CD4-positive, alpha-beta T cell (primary cell): Measurements from ENCODE around the gene CHD2. TPM values are rescaled to one million over a fixed set of nuclear protein-coding genes. Genes with fewer than 3 reads are reported as not detected.
"Not testable (repeated sequence)": the region's sequence is repeated elsewhere in the genome, so short reads cannot be mapped to it uniquely, and the experiment has no call there.

Experiments
- ATAC-seq: fragments of 200-7000 bp; cut with Tn5 transposase; one replicate; pipeline ENCODE4 v1.10.0; 2022; ENCODE audit warnings: mild to moderate bottlenecking; ENCODE audit not compliant: poor library complexity
- CTCF ChIA-PET: fragments of 350-600 bp; sonication (Branson Sonifier 250); formaldehyde crosslinking; loops from one replicate; lab custom pipeline; 2021; ENCODE audit warnings: antibody characterized with exemption, inconsistent platforms; lab: Charles Lee
- POLR2A ChIA-PET: fragments of 350-600 bp; sonication (Branson Sonifier 250); formaldehyde crosslinking; loops from one replicate; lab custom pipeline; 2021; ENCODE audit warnings: antibody characterized with exemption, inconsistent platforms; lab: Charles Lee
- DNase-seq, 14 experiments: peaks; one replicate each; pipeline ENCODE4 v3.0.0-alpha.2; 2013 to 2020; ENCODE audit warnings: mixed read lengths in 2 of 14
- H3K27ac ChIP-seq, 2 donors: one replicate each; pipeline versions ENCODE4 v1.5.1 to v1.7.0; 2013; ENCODE audit warnings: low read length in 2 of 2, low read depth in 1 of 2, mild to moderate bottlenecking in 1 of 2
- H3K27me3 ChIP-seq, 2 experiments: 1 replicate in 1 of 2; 2 replicates in 1 of 2; pipeline versions ENCODE4 v1.6.1 to v1.7.0; 2013; ENCODE audit warnings: low read length in 2 of 2, control low read depth in 1 of 2, mild to moderate bottlenecking in 1 of 2, moderate library complexity in 1 of 2; ENCODE audit not compliant: insufficient read depth in 2 of 2, control insufficient read depth in 1 of 2
- H3K36me3 ChIP-seq: one replicate; pipeline ENCODE4 v1.6.1; 2013; ENCODE audit warnings: low read length, control low read depth; ENCODE audit not compliant: insufficient read depth
- H3K4me1 ChIP-seq: one replicate; pipeline ENCODE4 v1.6.1; 2013; ENCODE audit warnings: low read length, control low read depth; ENCODE audit not compliant: insufficient read depth
- H3K4me3 ChIP-seq: one replicate; pipeline ENCODE4 v1.5.1; 2013; ENCODE audit warnings: mild to moderate bottlenecking, low read length, moderate library complexity
- H3K9me3 ChIP-seq, 2 experiments: 1 replicate in 1 of 2; 2 replicates in 1 of 2; pipeline versions ENCODE4 v1.6.1 to v1.7.0; 2013; ENCODE audit warnings: low read length in 2 of 2, mild to moderate bottlenecking in 2 of 2, control low read depth in 1 of 2, moderate library complexity in 1 of 2; ENCODE audit not compliant: control insufficient read depth in 1 of 2, insufficient read depth in 1 of 2
- H3K27ac Mint-ChIP-seq: one replicate; pipeline ENCODE4 v1.8.0; 2020; ENCODE audit warnings: mixed read lengths
- H3K27me3 Mint-ChIP-seq: one replicate; pipeline ENCODE4 v1.8.0; 2021; ENCODE audit warnings: mixed read lengths
- H3K36me3 Mint-ChIP-seq: one replicate; pipeline ENCODE4 v1.8.0; 2021; ENCODE audit warnings: low read depth, mixed read lengths
- H3K4me1 Mint-ChIP-seq: one replicate; pipeline ENCODE4 v1.8.0; 2021; ENCODE audit warnings: low read depth, mixed read lengths
- H3K4me3 Mint-ChIP-seq: one replicate; pipeline ENCODE4 v1.8.0; 2020; ENCODE audit warnings: mild to moderate bottlenecking, mixed read lengths
- H3K9me3 Mint-ChIP-seq: one replicate; pipeline ENCODE4 v1.8.0; 2020; ENCODE audit warnings: mixed read lengths
- CTCF ChIP-seq: fragments of 200-600 bp; IDR thresholded peaks from one replicate; pipeline ENCODE4 v1.8.0; 2022; ENCODE audit warnings: antibody characterized with exemption, mild to moderate bottlenecking
- intact Hi-C, 2 experiments: fragments of 100-400 bp; cut with DNase I in 1 of 2; cut with micrococcal nuclease in 1 of 2; formaldehyde crosslinking; loops; one replicate each; pipeline versions ENCODE4 v1.15.1 to v1.9.0; 2023 to 2025; cut with DNase I, micrococcal nuclease
- total RNA-seq, 174 experiments: library from RNA in 2 of 174; stranded (reverse) in 2 of 174; gene quantifications; one replicate each; pipeline ENCODE4 v1.2.3 and lab custom pipeline; 2021 to 2026

CHD2 gene
- total RNA-seq, 2 experiments from 2014 or later, result 615 to 660 TPM

GRCh38 chr15:93029836-93030429 is 129.8 kb downstream of the CHD2 start:
- ATAC-seq (no peak), DNase-seq (peak in 1 of 14 experiments; percentile 30)
- Histone ChIP-seq H3K4me3 (no peak overlapping the region), H3K27me3 (no peaks in the 10 kb centered on the region), H3K9me3 (no peaks in the 10 kb centered on the region), H3K27ac (no peak overlapping the region), H3K36me3 (peaks cover 17% of the 10 kb centered on the region), H3K4me1 (peaks cover 33% of the 10 kb centered on the region)
- Mint-ChIP-seq H3K4me3 (no peak overlapping the region), H3K27ac (peak overlapping the region; percentile 80), H3K36me3 (peaks cover 37% of the 10 kb centered on the region), H3K4me1 (peaks cover 33% of the 10 kb centered on the region), H3K9me3 (no peaks in the 10 kb centered on the region), H3K27me3 (no peaks in the 10 kb centered on the region)
- ChIA-PET POLR2A (interaction anchor here (0.8 to 1.7 kb wide), 5 partner anchors 9 to 1090 kb away, joined by 3 to 7 read pairs (median 4); no protein-coding TSS in a partner anchor), CTCF (interaction anchor here (0.6 to 2.9 kb wide), 9 partner anchors 9 to 1294 kb away, joined by 3 to 13 read pairs (median 5); no protein-coding TSS in a partner anchor)
- TF ChIP-seq CTCF, result no peak
- intact Hi-C loops, result loop anchor here (1.0 to 5.0 kb wide), 4 partner anchors 1090 to 1295 kb away; no protein-coding TSS in a partner anchor

DNA sequence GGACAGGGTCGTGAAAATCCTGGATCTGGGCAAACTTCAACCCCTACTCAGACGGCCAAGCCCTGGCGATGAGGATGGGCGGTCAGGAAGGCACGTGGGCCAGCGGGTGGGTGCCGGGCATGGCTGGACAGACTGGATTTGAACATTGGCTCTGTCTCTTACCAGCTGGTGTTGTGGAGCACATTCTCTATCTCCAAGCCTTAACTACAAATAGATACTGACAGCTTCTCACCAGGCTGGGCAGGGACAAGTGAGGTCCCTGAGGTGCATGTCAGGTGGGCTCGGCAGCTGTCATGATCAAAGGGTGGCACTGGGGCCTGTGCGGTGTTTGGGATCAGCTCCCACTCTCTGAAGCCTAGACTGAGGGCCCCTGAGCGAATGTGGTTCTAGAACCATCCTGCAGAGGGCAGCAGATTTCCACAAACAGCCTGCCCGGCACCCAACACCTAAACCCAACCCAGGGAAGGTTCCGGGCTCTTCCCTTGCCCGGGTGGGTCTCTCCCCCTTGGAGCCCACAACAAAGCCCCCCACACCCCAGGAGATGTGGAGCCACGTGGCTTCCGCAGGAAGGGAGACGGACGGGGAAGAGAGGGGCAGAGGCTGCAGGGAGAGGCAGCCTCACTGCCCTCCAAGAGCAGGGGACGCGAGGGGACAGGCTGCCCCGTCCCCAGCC is 130.4 kb downstream of the CHD2 start:
- ATAC-seq, result peak; percentile 86
- intact Hi-C loops, result loop anchor here (1.0 to 5.0 kb wide), 4 partner anchors 1090 to 1294 kb away; no protein-coding TSS in a partner anchor
- Mint-ChIP-seq H3K4me3 (no peak overlapping the region), H3K4me1 (peaks cover 27% of the 10 kb centered on the region), H3K36me3 (peaks cover 30% of the 10 kb centered on the region), H3K9me3 (no peaks in the 10 kb centered on the region), H3K27me3 (no peaks in the 10 kb centered on the region), H3K27ac (peak overlapping the region; percentile 80)
- peaks cover 28% of the 10 kb centered on the region for H3K4me1 ChIP-seq
- H3K27me3 ChIP-seq, result no peaks in the 10 kb centered on the region
- peaks cover 11% of the 10 kb centered on the region for H3K36me3 ChIP-seq
- no peaks in the 10 kb centered on the region for H3K9me3 ChIP-seq
- H3K27ac ChIP-seq, result no peak overlapping the region
- peak; percentile 78 for TF ChIP-seq CTCF
- CTCF ChIA-PET, result interaction anchor here (0.6 to 2.9 kb wide), 8 partner anchors 10 to 1294 kb away, joined by 3 to 13 read pairs (median 6); no protein-coding TSS in a partner anchor
- no peak overlapping the region for H3K4me3 ChIP-seq
- POLR2A ChIA-PET, result interaction anchor here (0.8 to 1.7 kb wide), 4 partner anchors 10 to 1089 kb away, joined by 3 to 7 read pairs (median 4); no protein-coding TSS in a partner anchor
- peak; percentile 48 to 83 (median 58) for DNase-seq

DNA sequence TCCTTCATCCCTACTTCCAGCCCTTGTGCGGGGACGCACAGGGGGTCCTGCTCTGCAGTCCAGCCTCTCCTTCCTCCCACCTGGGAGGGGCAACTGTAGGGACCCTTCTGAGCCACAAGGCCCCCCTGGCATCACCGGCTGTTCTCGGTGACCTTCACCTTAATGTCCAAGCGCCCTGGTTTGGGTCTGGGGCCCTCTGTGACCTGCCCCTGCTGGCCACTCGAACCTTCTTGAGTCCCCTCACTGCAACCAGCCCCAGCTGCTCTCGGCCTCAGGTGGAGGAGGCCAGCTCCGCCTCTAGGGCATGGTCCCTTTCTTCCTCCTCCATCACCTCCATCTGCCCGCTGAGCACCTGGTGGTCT is 131.0 kb downstream of the CHD2 start:
- ChIA-PET POLR2A (interaction anchor here (1.0 to 1.2 kb wide), 2 partner anchors 13 to 17 kb away, joined by 3 to 4 read pairs; no protein-coding TSS in a partner anchor), CTCF (interaction anchor here (1.7 to 2.9 kb wide), 3 partner anchors 13 to 1293 kb away, joined by 8 to 13 read pairs (median 8); no protein-coding TSS in a partner anchor)
- no peaks in the 10 kb centered on the region for H3K9me3 ChIP-seq
- peaks cover 6% of the 10 kb centered on the region for H3K36me3 ChIP-seq
- Mint-ChIP-seq H3K36me3 (peaks cover 25% of the 10 kb centered on the region), H3K9me3 (no peaks in the 10 kb centered on the region), H3K27ac (no peak overlapping the region), H3K4me3 (no peak overlapping the region), H3K4me1 (peaks cover 28% of the 10 kb centered on the region), H3K27me3 (peaks cover 3% of the 10 kb centered on the region)
- DNase-seq, result peak in 1 of 14 experiments; percentile 29
- H3K4me1 ChIP-seq, result peaks cover 33% of the 10 kb centered on the region
- ATAC-seq, result no peak
- H3K27ac ChIP-seq, result no peak overlapping the region
- intact Hi-C loops, result loop anchor here (2.0 to 5.0 kb wide), 3 partner anchors 1090 to 1294 kb away; no protein-coding TSS in a partner anchor
- H3K4me3 ChIP-seq, result no peak overlapping the region
- no peak for TF ChIP-seq CTCF
- H3K27me3 ChIP-seq, result no peaks in the 10 kb centered on the region

DNA sequence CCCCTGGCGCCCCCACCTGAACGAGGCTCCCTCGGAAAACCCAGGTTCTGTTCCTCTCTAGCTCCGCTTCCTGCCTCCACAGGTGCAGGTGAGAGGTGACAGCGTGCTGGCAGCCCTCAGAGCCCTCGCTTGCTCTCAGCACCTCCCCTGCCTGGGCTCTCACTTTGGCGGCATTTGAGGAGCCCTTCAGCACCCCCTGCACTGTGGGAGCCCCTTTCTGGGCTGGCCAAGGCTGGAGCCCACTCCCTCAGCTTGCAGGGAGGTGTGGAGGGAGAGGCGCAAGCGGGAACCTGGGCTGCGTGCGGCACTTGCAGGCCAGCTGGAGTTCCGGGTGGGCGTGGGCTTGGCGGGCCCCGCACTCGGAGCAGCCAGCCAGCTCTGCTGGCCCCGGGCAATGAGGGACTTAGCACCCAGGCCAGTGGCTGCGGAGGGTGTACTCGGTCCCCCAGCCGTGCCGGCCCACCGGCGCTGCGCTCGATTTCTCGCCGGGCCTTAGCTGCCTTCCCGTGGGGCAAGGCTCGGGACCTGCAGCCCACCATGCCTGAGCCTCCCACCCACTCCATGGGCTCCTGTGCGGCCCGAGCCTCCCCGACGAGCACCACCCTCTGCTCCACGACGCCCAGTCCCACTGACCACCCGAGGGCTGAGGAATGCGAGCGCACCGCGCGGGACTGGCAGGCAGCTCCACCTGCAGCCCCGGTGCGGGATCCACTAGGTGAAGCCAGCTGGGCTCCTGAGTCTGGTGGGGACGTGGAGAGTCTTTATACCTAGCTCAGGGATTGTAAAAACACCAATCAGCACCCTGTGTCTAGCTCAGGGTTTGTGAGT is 131.6 kb downstream of the CHD2 start:
- Mint-ChIP-seq H3K4me1 (peaks cover 26% of the 10 kb centered on the region), H3K36me3 (peaks cover 18% of the 10 kb centered on the region)
- peaks cover 39% of the 10 kb centered on the region for H3K4me1 ChIP-seq
- peak in 1 of 14 experiments; percentile 25 for DNase-seq
- ATAC-seq, H3K27ac ChIP-seq, POLR2A ChIA-PET, H3K4me3 ChIP-seq, H3K9me3 ChIP-seq, H3K9me3 Mint-ChIP-seq, H3K27me3 ChIP-seq, H3K27me3 Mint-ChIP-seq, H3K4me3 Mint-ChIP-seq, H3K27ac Mint-ChIP-seq, H3K36me3 ChIP-seq: not testable (repeated sequence)
- CTCF ChIA-PET, result interaction anchor here (1.2 kb wide), 1 partner anchor 1088 kb away, joined by 3 read pairs; no protein-coding TSS in a partner anchor
- intact Hi-C loops, result loop anchor here (2.0 to 5.0 kb wide), 3 partner anchors 1089 to 1293 kb away; no protein-coding TSS in a partner anchor
